ENCODE results near the gene KCNQ5.

GRCh38 chr6:72913797-72914196, 291.9 kb downstream of the KCNQ5 start:
- TF ChIP-seq CTCF (conservative IDR thresholded peaks at IDR 0.05 in 1 of 2, IDR thresholded peaks at IDR 0.05 in 1 of 2; ENCODE audit: low read depth in 1 of 2, low read length in 2 of 2) (no peak), EZH2 (IDR thresholded peaks at IDR 0.05; ENCODE audit: low read length, missing control alignments) (no peak)
